GM18502 (cell line): ENCODE results near the gene APP.

Experiments used
- ATAC-seq: cut with Tn5 transposase; IDR thresholded peaks from one replicate; pipeline ENCODE4 v1.9.1; 2021; ENCODE audit warnings: mild to moderate bottlenecking; ENCODE audit not compliant: unreplicated experiment, poor library complexity

The APP gene

GRCh38 chr21:25995278-25995677 is 175.3 kb downstream of the APP start:
- no peak for ATAC-seq

DNA sequence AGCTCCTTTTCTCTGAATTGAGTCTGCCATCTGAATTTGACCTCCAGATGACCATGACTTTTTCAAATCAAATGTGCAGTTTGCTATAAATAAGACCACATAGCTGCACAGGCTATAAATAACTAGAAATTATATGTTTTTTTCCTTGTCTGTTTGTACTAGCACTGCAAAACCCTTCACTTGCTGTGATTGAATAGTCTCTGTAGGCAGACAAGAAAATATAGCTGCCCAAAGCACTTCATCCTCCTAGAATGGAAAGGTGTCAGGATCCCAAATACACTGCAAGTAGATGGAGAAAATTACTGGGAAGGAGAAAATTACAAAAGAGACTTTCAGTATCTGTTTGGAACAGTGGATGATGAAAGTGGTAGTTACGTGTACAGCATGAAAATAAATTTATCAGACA is 175.8 kb downstream of the APP start:
- ATAC-seq, result no peak

DNA sequence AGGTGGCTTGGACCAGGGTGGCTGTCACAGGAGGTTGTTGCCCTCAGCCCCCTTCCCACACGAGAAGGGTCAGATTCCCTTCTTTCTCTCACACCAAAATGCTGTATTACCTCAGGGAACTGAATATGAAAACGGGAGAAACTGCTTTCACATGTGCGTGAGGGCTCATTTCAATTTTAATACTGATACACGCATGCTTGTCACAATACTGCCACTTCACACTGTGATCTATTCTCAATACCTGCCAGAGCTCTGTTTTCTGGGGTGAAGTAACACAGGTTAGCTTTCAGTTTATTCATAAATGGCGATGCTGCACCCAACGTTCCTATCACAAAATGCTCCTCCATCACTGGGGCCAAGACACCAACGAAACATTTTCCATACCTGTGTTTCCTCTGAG is 181.8 kb downstream of the APP start:
- no peak for ATAC-seq

DNA sequence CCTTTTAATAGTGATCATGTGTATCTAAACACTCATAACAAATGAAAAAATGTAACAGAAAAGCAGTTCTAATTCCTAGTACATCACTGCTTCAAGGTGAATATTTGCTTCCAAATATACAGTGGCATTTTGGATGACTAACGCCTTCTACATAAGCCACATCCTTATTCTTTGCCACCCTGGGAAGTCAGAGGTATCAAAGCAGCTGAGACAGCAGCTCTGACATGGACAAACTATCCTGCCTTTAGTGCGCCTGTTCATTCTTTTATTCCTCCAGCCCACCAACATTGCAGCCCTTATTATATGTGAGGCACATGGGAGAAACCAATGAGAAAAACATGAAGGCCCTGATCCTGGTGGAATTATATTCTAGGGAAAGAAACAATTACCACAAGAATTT is 183.0 kb downstream of the APP start:
- no peak for ATAC-seq

- no peak for ATAC-seq
Measured at GRCh38 chr21:25986928-25987327, 183.6 kb downstream of the APP start.

GRCh38 chr21:25985990-25986389 is 184.6 kb downstream of the APP start:
- no peak for ATAC-seq

GRCh38 chr21:25984538-25984937 is 186.0 kb downstream of the APP start:
- no peak for ATAC-seq

GRCh38 chr21:25983745-25984144 is 186.8 kb downstream of the APP start:
- no peak for ATAC-seq

DNA sequence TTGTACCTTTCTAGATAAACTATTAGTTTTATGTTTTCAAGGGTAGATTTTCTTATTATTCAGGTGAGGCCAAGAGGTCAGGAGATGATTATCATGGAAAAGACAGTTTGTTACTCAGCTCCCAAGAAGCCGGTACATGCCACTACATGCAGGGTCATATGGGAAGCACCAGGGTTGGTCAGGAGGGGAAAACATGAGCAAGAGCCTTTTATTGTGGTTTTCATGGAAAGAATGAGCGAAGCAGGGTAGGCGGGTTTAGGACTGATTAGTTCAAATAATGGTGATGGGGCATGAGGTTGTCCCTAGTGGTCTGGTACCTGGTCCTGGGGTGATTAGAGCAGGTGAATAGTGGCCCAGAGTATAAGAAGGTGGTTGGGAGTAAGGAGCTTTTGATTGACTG is 189.9 kb downstream of the APP start:
- no peak for ATAC-seq

DNA sequence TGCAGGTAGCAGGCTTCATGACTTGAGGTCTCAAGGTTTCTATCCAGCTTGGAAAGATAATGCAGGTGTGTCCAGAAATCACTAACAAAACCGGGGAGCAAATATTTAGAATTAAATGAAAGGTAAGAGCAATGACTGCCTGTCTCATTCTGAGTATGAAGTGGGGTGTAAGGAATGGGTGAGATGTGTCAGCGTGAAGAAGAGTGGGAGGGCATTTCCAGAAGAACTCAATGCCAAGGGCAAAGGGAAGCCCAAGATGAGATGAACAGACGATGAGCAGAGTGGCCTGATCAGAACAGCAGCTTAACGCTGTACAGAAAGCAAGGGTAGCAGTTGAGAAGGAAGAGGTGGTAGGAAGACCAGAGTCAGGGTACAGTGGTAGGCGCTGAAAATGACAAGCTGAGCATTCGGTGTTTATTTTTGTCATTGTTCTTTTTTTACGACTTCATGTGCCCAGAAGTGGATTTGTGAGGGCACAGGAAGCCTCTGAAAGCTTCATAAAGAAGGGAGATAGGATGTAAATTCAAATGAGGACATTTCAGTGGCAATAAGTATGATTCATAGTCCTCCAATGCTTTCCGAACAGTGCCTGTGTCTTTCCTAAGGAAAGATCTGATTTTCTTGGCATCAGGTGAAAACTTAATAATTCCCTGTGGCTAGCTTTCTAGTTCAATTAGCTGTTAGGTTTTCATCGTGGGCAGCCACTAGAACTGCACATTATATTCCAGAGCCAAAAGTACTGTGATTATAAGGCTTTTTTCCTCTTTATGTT is 190.5 kb downstream of the APP start:
- no peak for ATAC-seq

- no peak for ATAC-seq
Measured at GRCh38 chr21:25977068-25977611, 193.4 kb downstream of the APP start.

- ATAC-seq, result no peak
Measured at GRCh38 chr21:25974964-25975363, 195.6 kb downstream of the APP start.

DNA sequence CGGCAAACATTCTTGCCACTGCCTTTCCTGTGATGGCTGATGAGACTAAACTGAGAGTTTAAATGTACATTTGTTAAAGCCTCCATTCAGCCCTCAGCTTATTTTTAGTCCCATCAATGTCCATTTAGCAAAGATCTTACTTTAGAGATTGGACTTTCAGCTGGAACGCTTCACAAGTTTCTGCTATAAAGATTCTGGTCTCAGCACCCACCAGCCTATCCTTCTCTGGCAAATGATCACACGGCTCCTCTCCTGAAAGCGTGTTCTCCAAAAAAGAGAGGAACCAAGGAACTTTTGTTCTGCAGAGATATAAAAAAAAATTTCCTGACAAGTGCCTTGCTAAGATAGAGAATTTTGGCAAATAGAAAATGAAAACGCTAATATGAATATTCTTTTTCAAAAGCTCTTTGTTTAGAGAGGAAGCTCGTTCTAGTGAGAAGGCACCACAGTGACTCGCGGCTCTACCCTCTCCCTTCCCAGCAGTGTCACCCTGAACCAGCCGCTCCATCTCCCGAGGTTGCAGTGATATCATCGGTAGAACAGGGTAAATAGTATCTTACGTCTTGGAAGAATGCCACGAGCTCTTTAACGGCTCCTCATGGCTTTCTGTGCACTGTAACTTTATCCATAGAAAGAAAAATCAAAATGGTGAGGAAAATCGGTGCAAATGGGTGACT is 200.2 kb downstream of the APP start:
- no peak for ATAC-seq

DNA sequence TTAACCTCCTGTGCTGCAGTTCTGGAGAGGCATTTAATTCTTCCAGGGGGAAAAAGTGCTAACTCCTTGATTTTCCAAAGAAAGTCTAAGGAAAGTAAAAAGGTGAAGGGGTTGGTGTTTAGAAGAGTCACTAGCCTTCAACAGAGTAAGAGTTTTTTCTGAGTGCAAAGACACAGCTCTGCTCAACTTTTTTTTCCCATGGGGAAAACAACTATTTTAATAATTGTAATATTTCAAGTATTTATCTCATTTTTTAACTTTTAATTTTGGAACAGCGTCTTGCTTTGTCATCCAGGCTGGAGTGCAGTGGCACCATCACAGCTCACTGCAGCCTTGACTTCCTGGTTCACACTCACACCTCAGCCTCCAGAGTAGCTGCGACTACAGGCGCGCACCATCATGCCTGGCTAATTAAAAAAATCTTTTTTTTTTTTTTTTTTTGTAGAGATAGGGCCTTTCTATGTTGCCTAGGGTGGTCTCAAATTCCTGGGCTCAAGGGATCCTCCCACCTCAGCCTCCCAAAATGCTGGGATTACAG is 202.6 kb downstream of the APP start:
- ATAC-seq, result peak; percentile 67

- ATAC-seq, result peak; percentile 100
Measured at GRCh38 chr21:25967181-25967900, 203.2 kb downstream of the APP start.

DNA sequence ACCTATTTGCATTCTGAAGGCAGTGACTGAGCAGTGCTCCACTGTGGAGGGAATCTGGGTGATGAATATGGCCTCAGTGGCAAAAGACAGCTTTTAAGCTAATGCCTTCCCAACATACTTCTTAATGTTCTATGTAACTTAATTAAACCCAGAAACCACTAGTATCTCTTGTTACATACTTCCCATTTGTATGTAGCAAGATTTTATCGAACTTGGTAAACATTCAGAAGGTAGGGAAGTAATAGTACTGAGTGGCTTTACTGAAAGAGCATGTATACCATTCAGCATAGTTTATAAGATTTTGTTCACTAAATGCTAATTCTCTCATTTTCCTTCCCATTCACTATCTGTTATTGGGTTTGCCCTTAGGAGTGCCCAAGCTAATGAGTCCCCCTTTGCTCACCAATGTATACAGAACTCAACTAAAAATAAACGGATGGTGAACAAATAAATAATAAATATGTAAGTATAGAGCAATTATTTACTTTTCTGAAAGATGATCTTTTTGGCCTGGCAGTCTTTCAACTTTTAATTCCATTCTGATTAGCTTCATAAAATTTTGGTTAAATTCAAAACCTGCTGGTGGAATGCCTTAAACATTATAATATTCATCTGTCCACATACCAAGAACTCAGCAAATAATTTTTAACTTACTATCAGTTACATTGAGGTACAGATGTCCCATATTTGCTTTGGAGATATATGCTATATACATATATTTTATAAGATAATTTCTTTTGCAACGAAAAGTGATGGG is 204.4 kb downstream of the APP start:
- ATAC-seq, result no peak

GRCh38 chr21:25964926-25965325 is 205.6 kb downstream of the APP start:
- no peak for ATAC-seq

GRCh38 chr21:25964015-25964414 is 206.6 kb downstream of the APP start:
- no peak for ATAC-seq

- ATAC-seq, result no peak
Measured at GRCh38 chr21:25963181-25963580, 207.4 kb downstream of the APP start.

- no peak for ATAC-seq
Measured at GRCh38 chr21:25961042-25961441, 209.5 kb downstream of the APP start.
